Activated CD4-positive, alpha-beta T cell treated with anti-CD3 and anti-CD28 coated beads for 24 hours (primary cell): ENCODE results near the gene MEPE.

Source experiments
- DNase-seq, 2 donors: peaks; one replicate each; pipeline ENCODE4 v3.0.0-alpha.2; 2020; ENCODE audit warnings: low read depth in 2 of 2

The MEPE gene

GRCh38 chr4:87832669-87833068 lies at the start of gene MEPE:
MEPE (plus strand) TSS chr4:87832969; CDS start chr4:87834715, 1,746 bp downstream.
- DNase-seq: no peak

GRCh38 chr4:87783781-87784180 lies 49.0 kb upstream of the MEPE start:
- DNase-seq: no peak

GRCh38 chr4:87785731-87786509 lies 46.8 kb upstream of the MEPE start:
- no peak for DNase-seq

- no peak for DNase-seq
These were observed 33.3 kb upstream of the MEPE start, which contains the start of gene IBSP for GRCh38 chr4:87799301-87800113. IBSP (plus strand) TSS chr4:87799554; CDS start chr4:87802362, 2,808 bp downstream.

- no peak for DNase-seq
These were observed 29.9 kb upstream of the MEPE start for GRCh38 chr4:87802858-87803257.

- no peak for DNase-seq
These were observed 29.3 kb upstream of the MEPE start for GRCh38 chr4:87803421-87803820.

DNA sequence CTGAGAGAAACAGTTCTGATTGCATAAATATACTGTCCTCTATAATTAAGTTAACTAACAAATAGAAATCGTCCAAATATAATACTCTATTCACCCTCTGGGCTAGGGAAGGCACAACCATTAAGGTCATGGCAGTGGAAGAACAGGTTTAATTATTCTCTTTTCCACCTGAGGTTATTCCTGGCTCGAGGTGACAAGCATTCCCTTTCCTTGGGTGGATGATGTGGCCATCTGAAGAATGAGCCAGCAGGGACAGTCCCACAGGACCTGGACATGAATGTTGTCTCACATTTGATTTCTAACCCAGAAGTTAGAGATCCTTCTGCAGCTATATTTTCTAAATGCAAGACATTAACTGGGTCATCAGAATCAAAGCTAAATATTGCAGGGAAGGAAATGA lies 27.9 kb upstream of the MEPE start:
- no peak for DNase-seq

- no peak for DNase-seq
These were observed 26.8 kb upstream of the MEPE start for GRCh38 chr4:87805971-87806370.

DNA sequence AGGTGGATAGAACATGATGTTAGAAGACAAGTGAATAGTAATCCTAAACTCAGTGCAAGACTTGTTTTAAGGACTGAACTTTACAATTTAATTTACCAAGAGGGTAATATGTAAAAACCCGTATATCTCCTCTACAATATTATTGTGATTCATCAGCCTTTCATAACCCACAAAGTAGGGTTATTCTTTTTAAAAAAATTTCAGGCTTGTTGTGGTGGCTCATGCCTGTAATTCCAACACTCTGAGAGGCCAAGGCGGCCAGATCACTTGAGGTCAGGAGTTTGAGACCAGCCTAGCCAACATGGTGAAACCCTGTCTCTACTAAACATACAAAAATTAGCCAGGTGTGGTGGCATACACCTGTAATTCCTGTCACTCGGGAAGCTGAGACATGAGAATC lies 26.2 kb upstream of the MEPE start:
- DNase-seq: no peak

DNA sequence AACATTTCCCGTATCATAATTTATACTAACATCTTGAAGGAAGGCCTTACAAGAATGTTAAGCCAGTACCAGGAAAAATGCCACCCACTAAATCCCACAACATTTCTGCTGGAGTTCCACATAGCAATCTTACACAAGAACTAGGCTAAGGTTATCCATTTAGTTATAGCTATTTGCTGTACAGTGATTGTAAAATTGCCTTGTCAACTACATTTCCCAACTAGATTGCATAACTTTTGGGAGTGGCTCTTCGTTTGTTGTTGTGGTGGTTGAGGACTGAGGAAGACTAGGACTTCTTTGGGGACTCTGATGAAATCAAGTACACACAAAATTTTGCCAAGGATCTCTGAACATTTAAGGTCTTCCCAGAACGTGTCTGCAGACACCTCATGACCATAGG lies 25.4 kb upstream of the MEPE start:
- DNase-seq: no peak

GRCh38 chr4:87811977-87812376 lies 20.8 kb upstream of the MEPE start:
- DNase-seq: no peak

GRCh38 chr4:87819281-87819919 lies 13.4 kb upstream of the MEPE start:
- no peak for DNase-seq

DNA sequence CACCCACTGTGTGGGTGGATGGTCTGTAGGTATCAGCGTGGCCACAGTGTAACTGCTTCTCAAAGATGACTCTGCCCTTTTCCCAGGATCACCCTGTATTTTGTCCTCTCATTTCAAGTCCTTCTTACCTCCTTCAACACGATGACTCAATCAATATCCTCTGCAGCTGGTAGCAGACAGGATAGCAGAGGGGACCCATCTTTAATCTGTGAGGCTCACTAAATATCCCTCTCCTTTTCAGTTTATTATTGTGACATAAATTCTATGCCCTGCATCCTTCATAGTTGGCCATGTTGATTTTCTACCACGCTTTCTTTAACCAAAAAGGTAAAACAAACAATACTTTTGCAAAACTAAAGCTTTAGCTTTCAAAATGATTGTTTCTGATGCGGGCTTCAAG lies 9.6 kb upstream of the MEPE start:
- no peak for DNase-seq

DNA sequence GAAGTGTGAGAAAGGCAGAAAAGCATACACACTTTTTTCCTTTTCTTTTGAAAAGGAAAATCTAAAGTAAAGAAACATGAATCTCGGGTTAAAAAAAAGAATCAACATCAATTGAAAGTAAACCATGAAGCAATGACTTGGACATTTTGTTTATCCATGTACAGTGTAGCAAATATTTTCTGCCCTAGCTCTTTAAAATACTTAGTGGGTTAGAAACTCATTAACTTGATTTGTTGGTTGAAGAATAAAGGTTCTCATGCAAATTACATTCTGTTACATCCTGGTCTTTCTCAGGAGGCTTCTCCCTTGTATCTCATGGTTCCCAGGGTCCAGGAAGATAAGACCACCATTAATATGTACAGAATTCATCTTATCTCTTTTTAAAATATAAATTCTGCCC lies 9.0 kb upstream of the MEPE start:
- no peak for DNase-seq

GRCh38 chr4:87824352-87824751 lies 8.4 kb upstream of the MEPE start:
- no peak for DNase-seq

- no peak for DNase-seq
These were observed 1.6 kb downstream of the MEPE start for GRCh38 chr4:87834401-87834800.

DNA sequence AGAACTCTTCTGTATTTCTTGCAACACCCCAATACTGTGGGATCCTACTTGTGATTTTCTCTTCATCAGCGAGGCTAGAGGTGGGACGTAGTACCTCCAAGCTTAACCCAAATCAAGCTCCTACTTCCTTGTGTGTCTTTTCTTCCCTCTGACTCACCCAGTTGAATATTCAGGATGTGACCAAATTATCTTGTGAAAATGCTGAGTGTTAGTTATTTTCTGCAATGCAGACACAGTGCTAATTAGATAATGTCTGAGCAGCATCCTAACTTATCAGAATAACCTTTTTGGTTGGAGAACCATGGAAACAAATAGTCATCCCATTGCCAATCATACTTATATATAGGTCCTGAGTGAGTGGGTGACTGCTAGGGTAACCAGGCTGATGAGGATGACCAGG lies 2.4 kb downstream of the MEPE start:
- no peak for DNase-seq

DNA sequence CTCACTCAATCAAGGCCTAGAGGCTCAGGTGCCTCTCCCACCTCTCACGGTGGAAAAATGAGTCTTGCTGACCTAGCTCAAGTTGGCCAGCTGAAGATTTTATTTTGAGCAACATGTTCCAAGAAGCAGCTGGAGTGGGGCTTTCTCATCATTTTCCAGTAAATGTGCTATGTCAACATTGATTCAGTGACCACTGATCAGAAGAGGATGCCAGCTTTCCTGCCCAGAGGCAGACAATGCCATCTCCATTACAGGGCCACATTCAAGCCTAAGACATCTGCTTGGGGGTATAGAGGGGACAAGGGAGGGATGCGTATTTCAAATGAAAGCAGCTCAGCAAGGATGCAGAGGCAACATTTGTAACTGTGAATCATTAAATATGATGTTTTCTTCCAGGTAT lies 3.0 kb downstream of the MEPE start:
- DNase-seq: no peak

- no peak for DNase-seq
These were observed 5.4 kb downstream of the MEPE start for GRCh38 chr4:87838205-87838604.

GRCh38 chr4:87838890-87839591 lies 6.3 kb downstream of the MEPE start:
- DNase-seq: no peak

GRCh38 chr4:87839592-87839946 lies 6.8 kb downstream of the MEPE start:
- no peak for DNase-seq

- no peak for DNase-seq
These were observed 7.4 kb downstream of the MEPE start for GRCh38 chr4:87840149-87840548.
